Naive thymus-derived CD4-positive, alpha-beta T cell (primary cell): ENCODE data around the gene SERPINB4. TPM values are rescaled to one million over a fixed set of nuclear protein-coding genes. Genes with fewer than 3 reads are reported as not detected.

Source experiments
- ATAC-seq: fragments of 150-1000 bp; cut with Tn5 transposase; 2 replicates; pipeline ENCODE4 v1.10.0; 2021; ENCODE audit warnings: mild to moderate bottlenecking, moderate library complexity
- CTCF ChIA-PET: fragments of 350-600 bp; sonication (Branson Sonifier 250); formaldehyde crosslinking; loops from one replicate; lab custom pipeline; 2021; ENCODE audit warnings: antibody characterized with exemption; lab: Charles Lee
- POLR2A ChIA-PET: fragments of 350-600 bp; sonication (Branson Sonifier 250); formaldehyde crosslinking; loops from one replicate; lab custom pipeline; 2021; ENCODE audit warnings: antibody characterized with exemption, inconsistent platforms; lab: Charles Lee
- DNase-seq, 9 donors: peaks; one replicate each; pipeline versions ENCODE4 v3.0.0 to v3.0.0-alpha.2; 2020 to 2022; ENCODE audit warnings: mixed read lengths in 1 of 9
- H3K27ac ChIP-seq: one replicate; pipeline ENCODE4 v1.7.0; 2013; ENCODE audit warnings: mild to moderate bottlenecking, low read depth, low read length, moderate library complexity
- H3K27me3 ChIP-seq, 2 donors: one replicate each; pipeline ENCODE4 v1.7.0; 2013; ENCODE audit warnings: low read length in 2 of 2, mild to moderate bottlenecking in 2 of 2, moderate library complexity in 2 of 2; ENCODE audit not compliant: control insufficient read depth in 2 of 2, insufficient read depth in 2 of 2
- H3K36me3 ChIP-seq, 3 experiments: 1 replicate in 2 of 3; 2 replicates in 1 of 3; pipeline ENCODE4 v1.7.0; 2013; ENCODE audit warnings: low read length in 3 of 3, mild to moderate bottlenecking in 3 of 3, moderate library complexity in 1 of 3; ENCODE audit not compliant: insufficient read depth in 3 of 3, control insufficient read depth in 2 of 3
- H3K4me1 ChIP-seq, 2 donors: one replicate each; pipeline ENCODE4 v1.7.0; 2013; ENCODE audit warnings: low read length in 2 of 2, mild to moderate bottlenecking in 2 of 2, moderate library complexity in 1 of 2; ENCODE audit not compliant: control insufficient read depth in 2 of 2, insufficient read depth in 2 of 2
- H3K4me3 ChIP-seq: 2 replicates; pipeline ENCODE4 v1.7.0; 2013; ENCODE audit warnings: mild to moderate bottlenecking, low read length
- H3K9me3 ChIP-seq, 3 experiments: 1 replicate in 2 of 3; 2 replicates in 1 of 3; pipeline ENCODE4 v1.7.0; 2013; ENCODE audit warnings: low read length in 3 of 3; ENCODE audit not compliant: control insufficient read depth in 2 of 3
- H3K27ac Mint-ChIP-seq, 9 donors: one replicate each; pipeline ENCODE4 v1.8.0; 2020 to 2022; ENCODE audit warnings: mixed read lengths in 9 of 9, mild to moderate bottlenecking in 8 of 9, moderate library complexity in 5 of 9, inconsistent platforms in 2 of 9
- H3K27me3 Mint-ChIP-seq, 5 donors: one replicate each; pipeline ENCODE4 v1.8.0; 2021 to 2022; ENCODE audit warnings: mixed read lengths in 5 of 5, mild to moderate bottlenecking in 1 of 5
- H3K36me3 Mint-ChIP-seq, 5 donors: one replicate each; pipeline ENCODE4 v1.8.0; 2020 to 2022; ENCODE audit warnings: mixed read lengths in 5 of 5, mild to moderate bottlenecking in 3 of 5, inconsistent platforms in 1 of 5
- H3K4me1 Mint-ChIP-seq, 7 donors: one replicate each; pipeline ENCODE4 v1.8.0; 2020 to 2022; ENCODE audit warnings: mixed read lengths in 7 of 7, mild to moderate bottlenecking in 3 of 7, inconsistent platforms in 1 of 7
- H3K4me3 Mint-ChIP-seq, 10 donors: one replicate each; pipeline ENCODE4 v1.8.0; 2020 to 2022; ENCODE audit warnings: mild to moderate bottlenecking in 10 of 10, mixed read lengths in 10 of 10, moderate library complexity in 6 of 10, inconsistent platforms in 2 of 10
- H3K9me3 Mint-ChIP-seq, 11 donors: one replicate each; pipeline ENCODE4 v1.8.0; 2020 to 2022; ENCODE audit warnings: mixed read lengths in 11 of 11, mild to moderate bottlenecking in 4 of 11, inconsistent platforms in 1 of 11, moderate library complexity in 1 of 11
- intact Hi-C, 2 donors: fragments of 100-400 bp; cut with micrococcal nuclease; formaldehyde crosslinking; loops; one replicate each; pipeline ENCODE4 v1.15.1; 2023
- polyA plus RNA-seq, 2 donors: library from polyadenylated mRNA; unstranded; fragments of 300-500 nt; fragmentation: Illumina TruSeq; gene quantifications; one replicate each; pipeline ENCODE4 v1.2.3, GENCODE V29; 2021
- total RNA-seq, 6 experiments: library from RNA in 5 of 6; stranded (reverse) in 5 of 6; gene quantifications; 1 replicate in 5 of 6; 2 replicates in 1 of 6; pipeline ENCODE4 v1.2.3 and lab custom pipeline; 2021 to 2026

The SERPINB4 gene
- total and polyA plus RNA-seq, 7 experiments from 2014 or later, result not detected

DNA sequence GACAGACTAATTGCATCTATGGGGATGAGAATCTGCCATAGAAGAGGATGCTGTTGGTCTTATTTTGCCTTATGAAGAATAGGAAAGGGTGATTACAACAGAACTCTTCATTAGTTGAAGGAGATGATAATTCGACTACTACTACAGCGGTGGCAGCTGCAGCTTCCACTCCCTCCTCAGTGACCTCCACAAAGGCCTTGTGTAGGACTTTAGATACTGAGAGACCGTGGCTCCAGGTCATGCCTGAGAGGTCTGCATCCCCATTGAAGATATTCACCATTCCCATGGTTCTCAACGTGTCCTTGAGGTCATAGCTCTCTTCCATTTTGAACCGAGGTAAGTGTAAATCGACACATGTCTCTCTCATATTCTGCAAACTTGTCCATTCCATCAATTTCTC, 6.4 kb downstream of the SERPINB4 start:
- POLR2A ChIA-PET, result no interaction called here
- intact Hi-C loops, result no loop called here
- Histone ChIP-seq H3K27me3 (no peaks in the 10 kb centered on the region), H3K4me1 (no peaks in the 10 kb centered on the region), H3K36me3 (no peaks in the 10 kb centered on the region), H3K9me3 (no peaks in the 10 kb centered on the region), H3K27ac (no peak overlapping the region), H3K4me3 (no peak overlapping the region)
- H3K36me3 Mint-ChIP-seq, result no peaks in the 10 kb centered on the region
- H3K27me3 Mint-ChIP-seq, result peaks cover 0 to 4% (median 0%) of the 10 kb centered on the region in 5 donors
- H3K4me1 Mint-ChIP-seq, result no peaks in the 10 kb centered on the region
- H3K9me3 Mint-ChIP-seq, result peaks cover 0 to 5% (median 0%) of the 10 kb centered on the region in 11 donors
- no peak overlapping the region for H3K4me3 Mint-ChIP-seq
- DNase-seq (no peak), ATAC-seq (no peak)
- H3K27ac Mint-ChIP-seq, result no peak overlapping the region
- CTCF ChIA-PET, result no interaction called here

DNA sequence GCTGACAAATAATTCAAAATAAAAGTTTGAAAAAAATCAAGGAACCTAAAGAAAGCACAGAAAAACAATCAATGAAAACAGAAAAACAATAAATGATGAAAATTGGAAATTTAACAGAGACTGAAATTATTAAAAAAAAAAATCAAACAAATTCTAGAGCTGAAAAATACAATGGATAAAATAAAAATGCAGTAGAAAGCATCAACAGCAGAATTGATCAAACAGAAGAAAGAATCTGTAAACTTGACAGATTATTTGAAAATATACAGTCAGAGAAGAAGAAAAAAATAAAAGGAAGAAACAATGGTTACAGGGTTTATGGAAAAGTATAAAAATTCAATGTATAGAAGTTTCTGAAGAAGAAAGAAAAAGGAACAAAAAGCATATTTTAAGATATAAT, 16.2 kb downstream of the SERPINB4 start:
- ChIA-PET CTCF (no interaction called here), POLR2A (no interaction called here)
- Histone ChIP-seq H3K36me3 (no peaks in the 10 kb centered on the region), H3K27me3 (peaks cover 0 to 5% of the 10 kb centered on the region in 2 donors), H3K4me3 (no peak overlapping the region), H3K27ac (no peak overlapping the region), H3K9me3 (peaks cover 0 to 25% (median 0%) of the 10 kb centered on the region in 3 experiments), H3K4me1 (no peaks in the 10 kb centered on the region)
- no peaks in the 10 kb centered on the region for H3K4me1 Mint-ChIP-seq
- H3K27ac Mint-ChIP-seq, result no peak overlapping the region
- peaks cover 0 to 16% (median 0%) of the 10 kb centered on the region in 5 donors for H3K36me3 Mint-ChIP-seq
- DNase-seq, result no peak
- no peak for ATAC-seq
- H3K4me3 Mint-ChIP-seq, result no peak overlapping the region
- peaks cover 11 to 58% (median 25%) of the 10 kb centered on the region in 11 donors for H3K9me3 Mint-ChIP-seq
- intact Hi-C loops, result no loop called here
- H3K27me3 Mint-ChIP-seq, result peaks cover 0 to 9% (median 2%) of the 10 kb centered on the region in 5 donors

DNA sequence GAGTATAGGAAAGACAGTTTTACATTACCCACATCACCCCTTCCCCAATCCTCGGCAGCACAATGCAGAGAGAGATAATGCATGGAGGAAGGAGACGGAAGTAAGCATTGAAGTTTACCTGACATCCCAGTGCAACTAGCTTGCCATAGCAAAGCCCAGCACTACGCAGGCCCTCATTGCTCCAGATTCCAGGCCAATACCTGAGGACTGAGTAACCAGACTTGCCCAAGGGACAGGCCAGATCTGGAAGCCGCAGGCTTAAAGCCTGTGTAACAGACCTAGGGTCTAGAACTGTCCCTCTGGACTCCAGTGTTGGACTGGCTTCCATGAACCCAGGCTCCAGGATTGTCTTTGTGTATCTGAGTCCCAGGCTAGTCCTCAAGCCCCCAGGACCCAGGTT, 17.6 kb downstream of the SERPINB4 start:
- Histone ChIP-seq H3K36me3 (no peaks in the 10 kb centered on the region), H3K4me1 (no peaks in the 10 kb centered on the region), H3K27me3 (peaks cover 0 to 5% of the 10 kb centered on the region in 2 donors), H3K27ac (no peak overlapping the region), H3K9me3 (peaks cover 0 to 25% (median 0%) of the 10 kb centered on the region in 3 experiments), H3K4me3 (no peak overlapping the region)
- Mint-ChIP-seq H3K4me1 (no peaks in the 10 kb centered on the region), H3K4me3 (no peak overlapping the region), H3K9me3 (peaks cover 13 to 67% (median 27%) of the 10 kb centered on the region in 11 donors), H3K27me3 (peaks cover 0 to 9% (median 4%) of the 10 kb centered on the region in 5 donors), H3K27ac (no peak overlapping the region), H3K36me3 (peaks cover 0 to 16% (median 0%) of the 10 kb centered on the region in 5 donors)
- CTCF ChIA-PET, result no interaction called here
- intact Hi-C loops, result no loop called here
- ATAC-seq (no peak), DNase-seq (no peak)
- POLR2A ChIA-PET, result no interaction called here

DNA sequence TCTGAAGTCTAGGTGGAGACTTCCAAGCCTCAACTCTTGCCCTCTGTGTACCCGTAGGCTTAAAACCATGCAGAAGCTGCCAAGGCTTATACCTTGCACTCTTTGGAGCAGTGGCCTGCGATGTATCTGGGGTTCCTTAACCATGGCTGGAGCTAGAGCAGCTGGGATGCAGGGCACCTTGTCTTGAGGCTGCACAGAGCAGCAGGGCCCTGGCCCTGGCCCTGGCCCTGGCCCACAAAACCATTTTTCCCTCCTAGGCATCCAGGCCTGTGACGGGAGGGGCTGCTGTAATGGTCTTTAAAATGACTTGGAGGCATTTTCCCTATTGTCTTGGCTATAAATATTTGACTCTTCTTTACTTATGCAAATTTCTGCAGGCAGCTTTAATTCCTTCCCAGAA, 19.2 kb downstream of the SERPINB4 start:
- H3K4me1 ChIP-seq, result no peaks in the 10 kb centered on the region
- peaks cover 0 to 9% (median 8%) of the 10 kb centered on the region in 5 donors for H3K27me3 Mint-ChIP-seq
- DNase-seq (no peak), ATAC-seq (no peak)
- peaks cover 0 to 16% (median 0%) of the 10 kb centered on the region in 5 donors for H3K36me3 Mint-ChIP-seq
- no peak overlapping the region for H3K27ac ChIP-seq
- intact Hi-C loops, result no loop called here
- POLR2A ChIA-PET, result no interaction called here
- no peaks in the 10 kb centered on the region for H3K36me3 ChIP-seq
- peaks cover 0 to 25% (median 0%) of the 10 kb centered on the region in 3 experiments for H3K9me3 ChIP-seq
- H3K4me3 ChIP-seq, result no peak overlapping the region
- H3K27ac Mint-ChIP-seq, result no peak overlapping the region
- H3K27me3 ChIP-seq, result peaks cover 0 to 5% of the 10 kb centered on the region in 2 donors
- no peaks in the 10 kb centered on the region for H3K4me1 Mint-ChIP-seq
- H3K4me3 Mint-ChIP-seq, result no peak overlapping the region
- CTCF ChIA-PET, result no interaction called here
- H3K9me3 Mint-ChIP-seq, result peaks cover 15 to 77% (median 33%) of the 10 kb centered on the region in 11 donors

DNA sequence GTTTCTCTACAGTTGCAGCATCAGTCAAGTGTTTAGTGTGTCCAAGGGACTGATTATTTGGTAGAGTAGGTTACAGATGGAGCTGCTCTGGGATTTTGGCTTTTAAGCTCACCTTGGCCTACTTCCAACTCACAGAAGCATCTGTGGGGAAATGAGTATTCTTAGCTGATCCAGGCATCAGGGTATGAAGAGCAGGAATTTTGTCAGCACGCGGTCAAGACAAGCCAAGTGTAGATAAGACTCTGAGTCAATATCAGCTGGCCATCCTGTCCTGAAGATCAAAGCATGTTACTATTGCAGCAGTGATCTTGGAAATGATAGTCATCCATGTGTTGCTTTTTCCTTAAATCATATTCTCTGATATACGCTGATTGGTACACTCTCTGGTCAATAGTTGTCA, 24.4 kb downstream of the SERPINB4 start:
- Mint-ChIP-seq H3K27me3 (peaks cover 0 to 10% (median 5%) of the 10 kb centered on the region in 5 donors), H3K36me3 (peaks cover 0 to 4% (median 0%) of the 10 kb centered on the region in 5 donors), H3K9me3 (peaks cover 5 to 41% (median 13%) of the 10 kb centered on the region in 11 donors), H3K4me1 (no peaks in the 10 kb centered on the region), H3K4me3 (no peak overlapping the region), H3K27ac (no peak overlapping the region)
- Histone ChIP-seq H3K36me3 (no peaks in the 10 kb centered on the region), H3K27me3 (peaks cover 0 to 5% of the 10 kb centered on the region in 2 donors), H3K9me3 (peaks cover 0 to 3% (median 0%) of the 10 kb centered on the region in 3 experiments), H3K4me3 (no peak overlapping the region), H3K4me1 (no peaks in the 10 kb centered on the region), H3K27ac (no peak overlapping the region)
- CTCF ChIA-PET, result no interaction called here
- ATAC-seq (no peak), DNase-seq (no peak)
- POLR2A ChIA-PET, result no interaction called here
- intact Hi-C loops, result no loop called here

DNA sequence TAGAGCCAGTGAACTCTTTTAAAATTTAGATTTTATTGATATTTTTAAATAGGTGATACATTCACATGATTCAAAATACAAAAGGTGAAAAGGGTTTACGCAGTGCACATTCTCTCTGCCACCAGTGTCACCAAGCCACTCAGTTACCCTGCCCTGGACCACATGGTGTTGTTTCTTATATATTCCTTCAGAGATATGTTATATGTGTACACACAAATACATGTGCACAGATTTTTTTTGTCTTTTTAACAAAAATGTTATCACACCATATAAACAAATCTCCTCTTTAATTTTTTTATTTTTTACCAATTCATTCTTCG, 26.2 kb downstream of the SERPINB4 start:
- no peak for ATAC-seq
- Mint-ChIP-seq H3K4me3 (no peak overlapping the region), H3K27ac (no peak overlapping the region), H3K4me1 (no peaks in the 10 kb centered on the region), H3K9me3 (peaks cover 0 to 23% (median 6%) of the 10 kb centered on the region in 11 donors), H3K27me3 (peaks cover 0 to 20% (median 7%) of the 10 kb centered on the region in 5 donors), H3K36me3 (no peaks in the 10 kb centered on the region)
- no peaks in the 10 kb centered on the region for H3K4me1 ChIP-seq
- H3K27me3 ChIP-seq, result no peaks in the 10 kb centered on the region
- intact Hi-C loops, result no loop called here
- no peak overlapping the region for H3K4me3 ChIP-seq
- no peaks in the 10 kb centered on the region for H3K9me3 ChIP-seq
- no peak for DNase-seq
- no peaks in the 10 kb centered on the region for H3K36me3 ChIP-seq
- CTCF ChIA-PET, result no interaction called here
- H3K27ac ChIP-seq, result no peak overlapping the region
- POLR2A ChIA-PET, result no interaction called here

DNA sequence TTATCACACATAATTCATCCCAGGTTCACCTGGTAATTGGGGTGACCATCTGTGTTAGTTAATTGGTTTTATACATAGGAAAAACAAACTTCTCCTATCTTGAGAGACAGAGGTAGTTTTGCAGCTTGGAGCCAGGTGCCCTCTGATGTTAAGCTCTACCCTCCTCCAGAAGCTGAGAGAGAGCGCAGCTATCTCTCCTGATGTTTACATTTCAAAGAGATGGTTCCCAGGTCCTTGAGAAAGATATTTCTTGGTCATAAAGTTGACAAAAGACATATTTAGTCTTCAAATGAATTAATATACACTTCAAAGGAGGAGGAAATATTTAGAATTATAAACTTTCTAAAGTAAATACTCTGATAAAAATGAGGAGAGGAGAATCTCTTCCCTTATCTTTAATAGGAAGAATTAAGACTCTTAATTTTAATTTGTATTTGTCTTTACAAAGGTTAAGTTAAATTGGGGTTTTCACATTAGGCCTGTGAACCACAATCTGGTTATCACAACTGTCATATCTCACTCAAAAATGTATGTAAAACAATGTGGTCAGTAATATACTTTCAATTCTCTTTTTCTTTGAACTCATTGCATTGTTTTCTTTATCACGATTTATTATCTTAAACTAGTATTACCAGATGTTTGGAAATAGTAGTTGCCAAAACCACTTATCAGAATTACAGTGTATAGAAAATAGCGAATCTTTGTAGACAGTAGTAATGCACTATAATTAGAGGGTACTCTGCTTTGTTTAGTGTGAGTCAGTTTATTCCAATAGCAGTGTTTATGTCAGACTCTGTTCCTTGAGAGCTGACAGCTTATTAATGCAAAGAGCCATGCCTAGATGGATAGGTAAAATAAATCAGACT, 26.8 kb downstream of the SERPINB4 start:
- H3K27me3 ChIP-seq, result no peaks in the 10 kb centered on the region
- Mint-ChIP-seq H3K9me3 (peaks cover 0 to 19% (median 4%) of the 10 kb centered on the region in 11 donors), H3K4me1 (no peaks in the 10 kb centered on the region), H3K27ac (no peak overlapping the region), H3K4me3 (no peak overlapping the region), H3K36me3 (no peaks in the 10 kb centered on the region), H3K27me3 (peaks cover 0 to 22% (median 11%) of the 10 kb centered on the region in 5 donors)
- intact Hi-C loops, result no loop called here
- ChIA-PET POLR2A (no interaction called here), CTCF (no interaction called here)
- no peaks in the 10 kb centered on the region for H3K4me1 ChIP-seq
- H3K9me3 ChIP-seq, result no peaks in the 10 kb centered on the region
- DNase-seq (no peak), ATAC-seq (no peak)
- H3K4me3 ChIP-seq, result no peak overlapping the region
- no peaks in the 10 kb centered on the region for H3K36me3 ChIP-seq
- no peak overlapping the region for H3K27ac ChIP-seq
